ENCODE results near the gene LRRC53.

LRRC53 gene

GRCh38 chr1:74502858-74503257 is 9.6 kb downstream of the LRRC53 start:
- DNase-seq (ENCODE audit: low spot score): no peak

- DNase-seq (ENCODE audit: low spot score): peak; percentile 24
These were observed 10.0 kb downstream of the LRRC53 start for GRCh38 chr1:74502432-74502831.

- no peak for DNase-seq (ENCODE audit: low spot score)
These were observed 13.5 kb downstream of the LRRC53 start for GRCh38 chr1:74498901-74499300.

- DNase-seq (ENCODE audit: low spot score): no peak
These were observed 15.7 kb downstream of the LRRC53 start for GRCh38 chr1:74496669-74497068.

GRCh38 chr1:74486036-74486435 is 26.4 kb downstream of the LRRC53 start:
- DNase-seq (ENCODE audit: low spot score): no peak

GRCh38 chr1:74485622-74486021 is 26.8 kb downstream of the LRRC53 start:
- DNase-seq (ENCODE audit: low spot score): peak; percentile 1

- no peak for DNase-seq (ENCODE audit: low spot score)
These were observed 30.8 kb downstream of the LRRC53 start for GRCh38 chr1:74481607-74482006.

- no peak for DNase-seq (ENCODE audit: low spot score)
These were observed 32.3 kb downstream of the LRRC53 start for GRCh38 chr1:74480068-74480467.

GRCh38 chr1:74478979-74479378 is 33.4 kb downstream of the LRRC53 start:
- DNase-seq (ENCODE audit: low spot score): no peak

- DNase-seq (ENCODE audit: low spot score): no peak
These were observed 37.8 kb downstream of the LRRC53 start for GRCh38 chr1:74474585-74474984.

- DNase-seq (ENCODE audit: low spot score): no peak
These were observed 40.9 kb downstream of the LRRC53 start for GRCh38 chr1:74471470-74471869.

GRCh38 chr1:74470936-74471335 is 41.5 kb downstream of the LRRC53 start:
- DNase-seq (ENCODE audit: low spot score): peak; percentile 13

- DNase-seq (ENCODE audit: low spot score): no peak
These were observed 42.2 kb downstream of the LRRC53 start for GRCh38 chr1:74470251-74470650.

GRCh38 chr1:74468982-74469603 is 43.3 kb downstream of the LRRC53 start:
- peak; percentile 50 for DNase-seq (ENCODE audit: low spot score)

- no peak for DNase-seq (ENCODE audit: low spot score)
These were observed 44.5 kb downstream of the LRRC53 start for GRCh38 chr1:74467786-74468377.

- DNase-seq (ENCODE audit: low spot score): no peak
These were observed 47.2 kb downstream of the LRRC53 start for GRCh38 chr1:74465193-74465681.

- DNase-seq (ENCODE audit: low spot score): no peak
These were observed 48.4 kb downstream of the LRRC53 start for GRCh38 chr1:74464037-74464436.

- DNase-seq (ENCODE audit: low spot score): peak; percentile 19
These were observed 49.0 kb downstream of the LRRC53 start for GRCh38 chr1:74463333-74463988.

GRCh38 chr1:74457253-74457652 is 55.2 kb downstream of the LRRC53 start:
- no peak for DNase-seq (ENCODE audit: low spot score)

- DNase-seq (ENCODE audit: low spot score): no peak
These were observed 57.0 kb downstream of the LRRC53 start for GRCh38 chr1:74455390-74455789.

GRCh38 chr1:74453277-74453676 is 59.1 kb downstream of the LRRC53 start:
- DNase-seq (ENCODE audit: low spot score): no peak

GRCh38 chr1:74452035-74452434 is 60.4 kb downstream of the LRRC53 start:
- no peak for DNase-seq (ENCODE audit: low spot score)

GRCh38 chr1:74437035-74437434 is 75.4 kb downstream of the LRRC53 start:
- DNase-seq (ENCODE audit: low spot score): no peak
